ENCODE results near the gene GINS3.

Gene GINS3

GRCh38 chr16:58360041-58360634, 32.1 kb upstream of the GINS3 start:
- no peak for TF ChIP-seq CTCF (IDR thresholded peaks at IDR 0.05; ENCODE audit: control insufficient read depth, extremely low read depth, insufficient read depth)
- H3K4me3 ChIP-seq (ENCODE audit: low read depth, low read length), result no peak overlapping the region
- DNase-seq (ENCODE audit: low read depth), result no peak

- H3K4me3 ChIP-seq (ENCODE audit: low read depth, low read length), result no peak overlapping the region
- no peak for DNase-seq (ENCODE audit: low read depth)
- no peak for TF ChIP-seq CTCF (IDR thresholded peaks at IDR 0.05; ENCODE audit: control insufficient read depth, extremely low read depth, insufficient read depth)
Observed at GRCh38 chr16:58361726-58362125, 30.5 kb upstream of the GINS3 start.

- no peak for TF ChIP-seq CTCF (IDR thresholded peaks at IDR 0.05; ENCODE audit: control insufficient read depth, extremely low read depth, insufficient read depth)
- DNase-seq (ENCODE audit: low read depth), result no peak
- H3K4me3 ChIP-seq (ENCODE audit: low read depth, low read length), result no peak overlapping the region
Observed at GRCh38 chr16:58363746-58364393, 28.4 kb upstream of the GINS3 start.

- no peak overlapping the region for H3K4me3 ChIP-seq (ENCODE audit: low read depth, low read length)
- DNase-seq (ENCODE audit: low read depth), result no peak
- TF ChIP-seq CTCF (IDR thresholded peaks at IDR 0.05; ENCODE audit: control insufficient read depth, extremely low read depth, insufficient read depth), result no peak
Observed at GRCh38 chr16:58365623-58366022, 26.6 kb upstream of the GINS3 start.

GRCh38 chr16:58366247-58367031, 25.8 kb upstream of the GINS3 start:
- DNase-seq (ENCODE audit: low read depth), result no peak
- H3K4me3 ChIP-seq (ENCODE audit: low read depth, low read length), result no peak overlapping the region
- no peak for TF ChIP-seq CTCF (IDR thresholded peaks at IDR 0.05; ENCODE audit: control insufficient read depth, extremely low read depth, insufficient read depth)

- TF ChIP-seq CTCF (IDR thresholded peaks at IDR 0.05; ENCODE audit: control insufficient read depth, extremely low read depth, insufficient read depth), result no peak
- no peak overlapping the region for H3K4me3 ChIP-seq (ENCODE audit: low read depth, low read length)
- no peak for DNase-seq (ENCODE audit: low read depth)
Observed at GRCh38 chr16:58367252-58367651, 25.0 kb upstream of the GINS3 start.
